HG02852 (cell line): ENCODE data around the gene OAS3.
"Not testable (repeated sequence)": the region's sequence is repeated elsewhere in the genome, so short reads cannot be mapped to it uniquely, and the experiment has no call there.

Source experiments
- ATAC-seq: cut with Tn5 transposase; IDR thresholded peaks from one replicate; pipeline ENCODE4 v1.9.1; 2021; ENCODE audit warnings: mild to moderate bottlenecking, moderate library complexity; ENCODE audit not compliant: unreplicated experiment

OAS3 gene

DNA sequence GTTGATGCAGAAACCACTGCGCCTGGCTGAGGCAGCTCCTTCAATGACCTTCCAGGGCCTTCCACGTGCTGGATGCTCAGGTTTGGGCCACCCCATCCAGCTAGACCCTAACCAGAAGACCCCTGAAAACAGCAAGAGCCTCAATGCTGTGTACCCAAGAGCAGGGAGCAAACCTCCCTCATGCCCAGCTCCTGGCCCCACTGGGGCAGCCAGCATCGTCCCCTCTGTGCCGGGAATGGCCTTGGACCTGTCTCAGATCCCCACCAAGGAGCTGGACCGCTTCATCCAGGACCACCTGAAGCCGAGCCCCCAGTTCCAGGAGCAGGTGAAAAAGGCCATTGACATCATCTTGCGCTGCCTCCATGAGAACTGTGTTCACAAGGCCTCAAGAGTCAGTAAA lies 10.5 kb downstream of the OAS3 start:
- no peak for ATAC-seq

DNA sequence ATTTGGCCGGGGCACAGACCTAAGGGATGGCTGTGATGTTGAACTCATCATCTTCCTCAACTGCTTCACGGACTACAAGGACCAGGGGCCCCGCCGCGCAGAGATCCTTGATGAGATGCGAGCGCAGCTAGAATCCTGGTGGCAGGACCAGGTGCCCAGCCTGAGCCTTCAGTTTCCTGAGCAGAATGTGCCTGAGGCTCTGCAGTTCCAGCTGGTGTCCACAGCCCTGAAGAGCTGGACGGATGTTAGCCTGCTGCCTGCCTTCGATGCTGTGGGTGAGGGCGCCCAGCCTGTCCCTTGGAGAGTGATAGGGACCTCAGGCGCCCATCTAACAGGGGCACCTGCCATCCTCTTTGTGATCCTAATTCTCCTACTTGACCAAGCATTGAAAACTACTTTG lies 12.4 kb downstream of the OAS3 start:
- ATAC-seq: no peak

DNA sequence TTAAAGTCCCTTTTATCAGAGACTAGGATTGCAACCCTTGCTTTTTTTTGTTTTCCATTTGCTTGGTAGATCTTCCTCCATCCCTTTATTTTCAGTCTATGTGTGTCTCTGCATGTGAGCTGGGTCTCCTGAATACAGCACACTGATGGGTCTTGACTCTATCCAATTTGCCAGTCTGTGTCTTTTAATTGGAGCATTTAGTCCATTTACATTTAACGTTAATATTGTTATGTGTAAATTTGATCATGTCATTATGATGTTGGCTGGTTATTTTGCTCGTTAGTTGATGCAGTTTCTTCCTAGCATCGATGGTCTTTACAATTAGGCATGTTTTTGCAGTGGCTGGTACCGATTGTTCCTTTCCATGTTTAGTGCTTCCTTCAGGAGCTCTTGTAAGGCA lies 18.9 kb downstream of the OAS3 start:
- not testable (repeated sequence) for ATAC-seq

DNA sequence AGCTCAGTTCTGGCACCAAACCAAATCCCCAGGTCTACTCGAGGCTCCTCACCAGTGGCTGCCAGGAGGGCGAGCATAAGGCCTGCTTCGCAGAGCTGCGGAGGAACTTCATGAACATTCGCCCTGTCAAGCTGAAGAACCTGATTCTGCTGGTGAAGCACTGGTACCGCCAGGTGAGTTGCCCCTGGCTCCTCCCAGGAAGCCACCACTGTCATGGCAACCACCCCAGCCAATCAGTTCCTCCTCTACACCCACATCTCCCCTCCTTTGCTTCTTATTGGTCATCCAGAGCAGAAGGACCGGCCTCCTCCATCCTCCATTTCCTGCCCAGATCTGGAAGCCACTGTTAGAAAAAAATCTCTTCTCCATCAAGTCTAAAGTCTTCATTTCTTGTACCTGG lies 22.8 kb downstream of the OAS3 start:
- no peak for ATAC-seq

GRCh38 chr12:112961536-112961935 lies 23.3 kb downstream of the OAS3 start:
- ATAC-seq: no peak

- no peak for ATAC-seq
Measured at GRCh38 chr12:112962561-112962960, 24.3 kb downstream of the OAS3 start.

GRCh38 chr12:112963227-112963861 lies 25.1 kb downstream of the OAS3 start:
- no peak for ATAC-seq

- ATAC-seq: no peak
Measured at GRCh38 chr12:112964067-112964670, 25.9 kb downstream of the OAS3 start.

- no peak for ATAC-seq
Measured at GRCh38 chr12:112964915-112965314, 26.6 kb downstream of the OAS3 start.

DNA sequence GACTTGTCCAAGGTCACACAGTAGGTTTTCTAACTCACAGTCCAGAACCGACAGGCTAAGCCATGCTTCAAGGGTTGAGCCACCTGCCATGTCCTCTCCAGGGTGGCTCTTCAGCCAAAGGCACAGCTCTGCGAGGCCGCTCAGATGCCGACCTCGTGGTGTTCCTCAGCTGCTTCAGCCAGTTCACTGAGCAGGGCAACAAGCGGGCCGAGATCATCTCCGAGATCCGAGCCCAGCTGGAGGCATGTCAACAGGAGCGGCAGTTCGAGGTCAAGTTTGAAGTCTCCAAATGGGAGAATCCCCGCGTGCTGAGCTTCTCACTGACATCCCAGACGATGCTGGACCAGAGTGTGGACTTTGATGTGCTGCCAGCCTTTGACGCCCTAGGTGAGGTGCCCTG lies 27.4 kb downstream of the OAS3 start:
- no peak for ATAC-seq

DNA sequence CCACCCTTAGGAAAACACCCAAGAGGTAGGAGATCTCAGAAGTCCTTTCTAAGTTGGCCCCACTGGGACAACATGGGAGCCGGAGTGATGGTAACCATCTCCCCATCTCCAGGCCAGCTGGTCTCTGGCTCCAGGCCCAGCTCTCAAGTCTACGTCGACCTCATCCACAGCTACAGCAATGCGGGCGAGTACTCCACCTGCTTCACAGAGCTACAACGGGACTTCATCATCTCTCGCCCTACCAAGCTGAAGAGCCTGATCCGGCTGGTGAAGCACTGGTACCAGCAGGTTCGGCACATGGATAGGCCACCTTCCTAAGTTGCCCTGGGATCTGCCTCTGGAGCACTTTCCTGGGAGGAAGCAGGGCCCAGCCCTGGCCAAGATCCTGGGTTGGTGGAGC lies 29.0 kb downstream of the OAS3 start:
- ATAC-seq: no peak

GRCh38 chr12:112967858-112968257 lies 29.6 kb downstream of the OAS3 start:
- ATAC-seq: no peak

DNA sequence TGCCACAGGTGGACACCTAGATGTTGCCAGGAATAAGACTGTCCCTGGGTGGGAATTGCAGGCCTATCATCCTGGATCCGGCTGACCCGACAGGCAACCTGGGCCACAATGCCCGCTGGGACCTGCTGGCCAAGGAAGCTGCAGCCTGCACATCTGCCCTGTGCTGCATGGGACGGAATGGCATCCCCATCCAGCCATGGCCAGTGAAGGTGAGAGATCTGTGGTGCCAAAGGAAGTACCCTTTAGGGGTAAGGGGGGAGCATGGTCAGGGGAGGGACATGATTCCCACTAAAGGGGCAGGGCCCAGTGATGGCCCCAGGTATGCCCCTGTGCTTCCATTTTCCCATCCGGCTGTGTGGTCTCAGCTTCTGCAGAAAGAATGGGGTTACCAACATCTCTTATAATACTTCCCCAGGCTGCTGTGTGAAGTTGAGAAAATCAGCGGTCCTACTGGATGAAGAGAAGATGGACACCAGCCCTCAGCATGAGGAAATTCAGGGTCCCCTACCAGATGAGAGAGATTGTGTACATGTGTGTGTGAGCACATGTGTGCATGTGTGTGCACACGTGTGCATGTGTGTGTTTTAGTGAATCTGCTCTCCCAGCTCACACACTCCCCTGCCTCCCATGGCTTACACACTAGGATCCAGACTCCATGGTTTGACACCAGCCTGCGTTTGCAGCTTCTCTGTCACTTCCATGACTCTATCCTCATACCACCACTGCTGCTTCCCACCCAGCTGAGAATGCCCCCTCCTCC lies 31.5 kb downstream of the OAS3 start:
- ATAC-seq: no peak

- ATAC-seq: no peak
Measured at GRCh38 chr12:112970391-112970790, 32.1 kb downstream of the OAS3 start.

- ATAC-seq: no peak
Measured at GRCh38 chr12:112971248-112971647, 33.0 kb downstream of the OAS3 start.

- ATAC-seq: no peak
Measured at GRCh38 chr12:112973011-112973735, 34.9 kb downstream of the OAS3 start.

DNA sequence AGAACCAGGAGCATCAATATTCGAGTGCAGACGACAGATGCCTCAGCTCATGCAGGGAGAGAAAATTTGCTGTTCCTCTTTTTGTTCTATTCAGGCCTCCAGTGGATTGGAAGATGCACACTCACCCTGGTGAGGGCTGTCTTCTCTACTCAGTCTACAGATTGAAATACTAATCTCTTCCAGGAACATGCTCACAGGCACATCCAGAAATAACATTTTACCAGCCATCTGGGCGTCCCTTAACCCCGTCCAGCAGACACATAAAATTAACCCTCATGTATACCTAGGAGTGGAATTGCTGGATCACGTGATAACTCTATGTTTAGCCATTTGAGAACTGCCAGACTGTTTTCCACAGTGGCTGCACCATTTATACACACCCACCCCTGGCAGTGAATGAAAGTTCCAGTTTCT lies 35.6 kb downstream of the OAS3 start:
- no peak for ATAC-seq

DNA sequence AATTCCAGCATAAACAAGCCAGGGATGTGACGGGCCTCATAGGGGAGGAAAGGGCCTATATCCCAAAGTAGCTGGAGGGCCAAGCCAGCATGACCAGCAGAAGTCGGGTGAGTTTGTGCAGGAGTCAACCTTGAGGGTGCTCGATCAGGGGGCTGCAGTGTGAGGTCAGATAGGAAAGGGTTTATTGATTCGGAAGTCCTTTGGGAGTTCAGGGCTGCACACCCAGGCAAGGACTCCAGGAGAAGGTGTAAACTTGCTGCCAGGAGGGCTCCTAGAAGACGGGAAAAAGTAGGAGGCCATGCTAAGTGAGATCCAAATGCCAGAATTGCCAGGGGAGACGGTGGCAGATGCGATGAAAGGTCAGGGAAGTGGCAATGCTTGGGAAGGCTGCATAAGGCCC lies 36.6 kb downstream of the OAS3 start:
- no peak for ATAC-seq

GRCh38 chr12:112977139-112977538 lies 38.9 kb downstream of the OAS3 start:
- ATAC-seq: no peak

DNA sequence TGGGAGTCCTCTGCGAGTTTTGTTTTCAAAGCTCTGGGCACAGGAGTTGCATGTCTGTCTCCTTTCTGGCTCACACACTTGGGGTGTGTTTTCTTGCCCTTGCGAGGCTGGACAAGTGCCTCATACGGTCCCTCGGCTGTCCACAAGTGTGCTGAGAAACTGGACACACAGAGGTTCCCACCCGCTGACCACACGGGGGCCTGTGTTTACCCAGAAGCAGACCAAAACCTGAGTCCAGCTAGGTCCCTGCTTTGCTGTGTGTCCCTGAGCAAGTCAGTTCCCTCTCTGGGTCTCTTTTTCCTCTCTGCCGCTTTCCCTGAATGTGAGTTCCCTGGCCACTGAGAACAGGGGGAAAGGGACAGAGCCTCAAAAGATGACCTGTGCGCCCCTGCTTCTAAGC lies 39.4 kb downstream of the OAS3 start:
- no peak for ATAC-seq

DNA sequence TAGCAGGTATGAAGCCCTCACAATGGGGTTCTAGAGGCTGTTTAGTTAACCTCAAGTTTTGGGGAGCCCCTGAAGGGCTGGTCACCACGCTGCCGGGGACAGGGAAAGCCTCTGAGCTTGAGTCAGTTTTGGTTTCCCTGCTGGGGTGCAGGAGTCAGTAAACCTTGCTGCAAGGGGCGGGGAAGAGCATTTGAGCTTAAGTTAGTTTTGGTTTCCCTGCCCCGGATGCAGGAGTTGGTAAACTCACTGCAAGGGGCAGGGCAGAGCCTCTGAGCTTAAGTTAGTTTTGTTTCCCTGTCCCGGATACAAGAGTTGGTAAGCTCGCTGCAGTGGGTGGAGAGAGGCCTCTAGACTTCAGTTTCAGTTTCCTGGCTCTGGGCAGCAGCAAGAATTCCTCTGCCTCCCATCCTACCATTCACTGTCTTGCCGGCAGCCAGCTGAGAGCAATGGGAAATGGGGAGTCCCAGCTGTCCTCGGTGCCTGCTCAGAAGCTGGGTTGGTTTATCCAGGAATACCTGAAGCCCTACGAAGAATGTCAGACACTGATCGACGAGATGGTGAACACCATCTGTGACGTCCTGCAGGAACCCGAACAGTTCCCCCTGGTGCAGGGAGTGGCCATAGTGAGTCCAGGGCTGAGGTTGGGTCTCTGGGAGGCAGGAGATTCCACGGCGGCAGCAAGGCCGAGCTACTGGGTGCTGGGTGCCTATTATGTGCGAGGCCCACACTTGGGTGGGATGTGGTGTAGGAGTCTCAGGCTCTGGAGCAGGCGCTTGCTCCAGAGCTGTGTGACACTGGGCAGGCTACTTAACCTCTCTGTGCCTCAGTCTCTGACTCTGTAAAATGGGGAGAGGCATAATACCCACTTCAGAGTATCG lies 40.1 kb downstream of the OAS3 start, which contains the start of gene OAS2:
Gene OAS2, plus strand, starts transcription at position 357 of the 878 bp plus-strand sequence. Its CDS starts 90 bp downstream, at position 447.
- peak; percentile 83 for ATAC-seq
